Hepatocyte (in vitro differentiated cells): Measurements from ENCODE around the gene UHRF1.

ENCODE experiments used
- CTCF ChIP-seq: fragments of 200-600 bp; sonication (generic); IDR thresholded peaks from 2 replicates; pipeline ENCODE4 v1.5.1; 2016; ENCODE audit warnings: antibody characterized with exemption, mild to moderate bottlenecking; ENCODE audit not compliant: poor library complexity
- EZH2 ChIP-seq: fragments of 200-600 bp; sonication (generic); IDR thresholded peaks from 2 replicates; pipeline ENCODE4 v1.6.1; 2016; ENCODE audit warnings: antibody characterized with exemption, mild to moderate bottlenecking, borderline replicate concordance
- EZH2phosphoT487 ChIP-seq: fragments of 200-600 bp; sonication (generic); IDR thresholded peaks from one replicate; pipeline ENCODE4 v1.6.1; 2018; ENCODE audit warnings: antibody characterized with exemption, mild to moderate bottlenecking, low read depth, moderate library complexity; ENCODE audit not compliant: unreplicated experiment, severe bottlenecking

- TF ChIP-seq CTCF (no peak), EZH2phosphoT487 (no peak), EZH2 (no peak)
Observed at GRCh38 chr19:4933528-4933927, 24.2 kb downstream of the UHRF1 start.
